GM12874 (cell line): ENCODE data around the gene KANSL1.

ENCODE experiments used
- TF ChIP-seq, protein P1 (sequence below): IDR thresholded peaks from 2 replicates; pipeline ENCODE4 v1.5.1; 2011; ENCODE audit warnings: low read depth, mild to moderate bottlenecking, control low read depth, low read length, moderate library complexity; ENCODE audit not compliant: insufficient read depth

Gene KANSL1

DNA sequence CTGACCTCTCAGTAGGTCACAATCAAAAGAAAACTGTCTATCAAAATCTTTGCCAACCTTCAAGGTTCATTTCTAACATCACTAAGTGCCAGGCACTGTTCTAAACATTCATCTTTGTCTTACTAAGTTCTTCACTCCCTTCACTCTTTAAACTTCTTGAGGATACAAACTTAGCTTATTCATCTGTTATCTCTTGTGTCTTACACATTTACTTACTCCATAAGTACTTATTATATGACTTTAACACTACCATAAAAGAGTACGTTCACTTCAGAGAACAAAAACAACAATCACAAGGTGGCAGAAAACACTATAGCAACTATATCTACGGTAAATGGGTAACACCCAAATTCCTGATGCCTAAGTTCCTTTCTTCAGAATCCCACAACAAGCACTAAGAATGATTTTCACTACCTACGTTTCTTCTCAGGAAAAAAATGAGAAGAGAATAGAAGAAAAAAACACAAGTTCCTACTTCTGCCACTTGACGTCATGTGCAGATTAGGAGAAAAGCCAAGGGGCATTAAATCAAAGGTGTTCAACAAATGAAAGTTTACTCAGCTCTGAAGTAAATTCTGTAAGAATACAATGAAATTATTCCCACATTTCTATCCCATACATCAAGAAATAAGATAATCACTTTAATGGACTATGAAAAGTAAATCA, 29.2 kb downstream of the KANSL1 start:
- TF ChIP-seq, protein P1, sequence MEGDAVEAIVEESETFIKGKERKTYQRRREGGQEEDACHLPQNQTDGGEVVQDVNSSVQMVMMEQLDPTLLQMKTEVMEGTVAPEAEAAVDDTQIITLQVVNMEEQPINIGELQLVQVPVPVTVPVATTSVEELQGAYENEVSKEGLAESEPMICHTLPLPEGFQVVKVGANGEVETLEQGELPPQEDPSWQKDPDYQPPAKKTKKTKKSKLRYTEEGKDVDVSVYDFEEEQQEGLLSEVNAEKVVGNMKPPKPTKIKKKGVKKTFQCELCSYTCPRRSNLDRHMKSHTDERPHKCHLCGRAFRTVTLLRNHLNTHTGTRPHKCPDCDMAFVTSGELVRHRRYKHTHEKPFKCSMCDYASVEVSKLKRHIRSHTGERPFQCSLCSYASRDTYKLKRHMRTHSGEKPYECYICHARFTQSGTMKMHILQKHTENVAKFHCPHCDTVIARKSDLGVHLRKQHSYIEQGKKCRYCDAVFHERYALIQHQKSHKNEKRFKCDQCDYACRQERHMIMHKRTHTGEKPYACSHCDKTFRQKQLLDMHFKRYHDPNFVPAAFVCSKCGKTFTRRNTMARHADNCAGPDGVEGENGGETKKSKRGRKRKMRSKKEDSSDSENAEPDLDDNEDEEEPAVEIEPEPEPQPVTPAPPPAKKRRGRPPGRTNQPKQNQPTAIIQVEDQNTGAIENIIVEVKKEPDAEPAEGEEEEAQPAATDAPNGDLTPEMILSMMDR = no peak

DNA sequence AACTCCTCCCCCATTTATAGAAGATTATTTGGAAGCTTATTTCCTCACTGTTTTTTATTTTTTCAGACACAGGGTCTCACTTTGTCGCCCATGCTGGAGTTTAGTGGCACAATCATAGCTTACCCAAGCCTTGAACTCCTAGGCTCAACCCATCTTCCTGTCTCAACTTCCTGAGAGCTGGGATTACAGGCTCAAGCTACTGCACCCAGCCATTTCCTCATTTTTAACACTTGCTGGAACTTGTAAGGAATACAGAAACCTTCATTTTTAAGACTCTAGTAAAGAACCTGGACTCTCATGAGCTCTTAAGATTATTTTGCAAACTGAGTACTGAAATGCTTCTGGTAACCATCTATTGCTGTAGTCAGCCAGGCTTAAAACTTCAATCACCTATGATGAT, 29.9 kb downstream of the KANSL1 start:
- TF ChIP-seq, protein P1 = no peak

DNA sequence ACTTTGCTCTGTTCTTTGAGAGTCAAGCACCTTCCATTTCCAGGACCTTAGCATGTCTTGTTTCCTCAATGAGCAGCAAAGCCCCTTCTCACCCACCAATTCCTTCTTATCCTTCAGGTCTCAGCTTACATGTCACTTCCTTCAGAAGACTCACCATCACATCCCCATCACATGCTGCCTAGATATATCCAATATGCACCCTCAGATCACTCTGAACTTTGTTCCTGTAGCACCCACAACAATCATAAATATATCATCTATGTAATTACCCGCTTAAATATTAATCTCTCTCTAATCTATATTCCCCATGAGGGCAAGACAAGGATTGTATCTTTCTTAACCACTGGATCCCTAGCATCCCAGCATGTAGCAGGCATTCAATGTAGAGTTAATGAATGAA, 30.4 kb downstream of the KANSL1 start:
- TF ChIP-seq, protein P1 = no peak

DNA sequence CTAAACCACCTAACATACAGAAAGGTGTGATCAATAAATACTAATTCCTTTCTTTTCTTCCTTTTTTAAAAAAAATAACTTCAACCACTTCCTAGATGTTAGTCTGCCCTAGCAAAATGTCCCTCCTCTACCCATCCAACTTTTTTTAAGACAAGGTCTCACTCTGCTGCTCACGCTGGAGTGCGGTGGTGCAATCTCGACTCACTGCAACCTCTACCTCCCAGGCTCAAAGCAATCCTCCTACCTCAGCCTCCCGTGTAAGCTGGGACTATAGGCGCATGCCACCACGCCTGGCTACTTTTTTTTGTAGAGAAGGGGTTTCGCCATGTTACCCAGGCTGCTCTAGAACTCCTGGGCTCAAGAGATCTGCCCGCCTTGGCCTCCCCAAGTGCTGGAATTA, 33.1 kb downstream of the KANSL1 start:
- TF ChIP-seq, protein P1 = no peak

DNA sequence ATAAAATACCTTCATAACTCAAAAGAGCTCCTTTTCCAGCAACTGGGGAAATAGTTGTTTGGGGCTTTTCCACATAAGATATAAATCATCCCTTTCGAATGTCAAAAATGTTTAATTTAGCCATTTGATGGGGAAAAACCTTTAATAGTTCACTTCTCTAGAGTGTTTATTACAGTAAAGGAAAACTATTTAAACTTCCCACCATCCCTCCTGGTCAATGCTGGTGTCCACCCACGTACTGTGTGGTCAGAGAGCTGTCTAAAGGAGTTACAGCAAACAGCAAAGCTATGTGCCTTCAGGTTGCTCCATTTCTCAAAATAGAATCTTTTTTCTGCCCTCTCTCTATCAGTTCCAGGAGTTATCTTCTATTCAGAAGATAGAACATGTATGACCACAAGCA, 33.5 kb downstream of the KANSL1 start:
- TF ChIP-seq, protein P1 = no peak

DNA sequence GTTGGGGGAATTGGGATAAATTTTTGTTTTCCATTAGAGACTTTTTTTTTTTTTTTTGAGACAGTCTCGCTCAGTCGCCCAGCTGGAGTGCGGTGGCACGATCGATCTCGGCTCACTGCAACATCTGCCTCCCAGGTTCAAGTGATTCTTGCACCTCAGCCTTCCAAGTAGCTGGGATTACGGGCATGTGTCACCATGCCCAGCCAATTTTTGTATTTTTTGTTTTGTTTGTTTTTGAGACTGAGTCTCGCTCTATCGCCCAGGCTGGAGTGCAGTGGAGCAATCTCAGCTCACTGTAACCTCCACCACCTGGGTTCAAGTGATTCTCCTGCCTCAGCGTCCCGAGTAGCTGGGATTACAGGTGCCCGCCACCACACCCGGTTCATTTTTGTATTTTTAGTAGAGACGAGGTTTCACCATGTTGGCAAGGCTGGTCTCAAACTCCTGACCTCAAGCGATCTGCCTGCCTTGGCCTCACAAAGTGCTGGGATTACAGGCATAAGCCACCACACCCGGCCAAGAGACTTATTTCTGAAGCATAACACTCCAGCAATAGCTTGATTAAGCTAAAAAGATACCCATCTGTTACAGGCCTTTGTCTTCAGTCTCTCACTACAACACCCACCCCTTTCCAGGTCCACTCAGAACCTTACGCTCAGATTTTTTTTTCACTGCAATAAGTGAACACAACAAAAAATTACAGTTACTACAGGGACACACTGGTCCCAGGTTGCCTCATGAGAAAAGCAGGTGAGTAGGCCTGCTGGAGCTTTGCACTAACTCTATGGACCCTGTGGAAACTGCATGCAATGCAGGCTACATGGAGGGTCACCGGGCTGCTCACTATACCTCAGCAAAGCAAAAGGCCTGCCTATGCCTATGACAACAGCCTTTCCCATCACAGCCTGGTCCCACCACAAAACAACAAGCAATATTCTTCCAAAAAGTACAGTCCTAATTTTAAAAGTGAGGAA, 34.6 kb downstream of the KANSL1 start:
- TF ChIP-seq, protein P1 = no peak

DNA sequence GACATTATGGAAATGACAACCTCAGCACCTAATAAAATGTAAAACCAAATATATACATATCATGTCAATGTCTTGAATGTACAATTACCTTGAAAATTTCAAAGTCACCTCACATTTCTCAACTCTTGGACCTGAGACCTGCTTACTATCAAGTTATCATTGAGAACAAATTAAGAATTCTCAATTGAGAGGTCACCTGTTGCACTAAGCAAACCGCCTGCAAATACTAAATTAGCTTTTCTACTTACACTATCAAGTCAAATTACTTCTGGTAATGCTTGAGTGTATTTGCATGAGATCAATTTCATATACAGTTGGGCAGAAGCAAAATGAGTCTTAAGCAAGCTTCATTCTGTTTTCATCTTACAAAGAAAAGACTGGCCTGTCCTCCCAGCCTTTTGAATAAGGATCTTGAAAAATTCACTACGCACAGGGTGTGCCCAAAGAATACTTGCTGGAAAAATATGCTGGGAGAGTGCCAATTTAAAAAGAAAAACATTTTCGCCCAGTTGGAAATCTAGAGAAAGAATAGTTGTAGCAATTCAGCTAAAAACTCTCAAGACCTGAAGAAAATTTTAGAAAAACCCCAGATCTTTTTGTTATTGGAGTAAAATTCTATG, 35.7 kb downstream of the KANSL1 start:
- TF ChIP-seq, protein P1 = no peak
